ENCODE data around the gene B3GNT3.

- TF ChIP-seq CTCF (IDR thresholded peaks at IDR 0.05; ENCODE audit: low read length): no peak
- TF ChIP-seq EZH2 (optimal IDR thresholded peaks at IDR 0.05; ENCODE audit: low read depth, low read length): no peak
- TF ChIP-seq EZH2phosphoT487 (IDR thresholded peaks at IDR 0.05; ENCODE audit: low read length): no peak
Observed at GRCh38 chr19:17751912-17752273, 43.0 kb upstream of the B3GNT3 start.

Measured in MM.1S (cell line).